Ovary (tissue), 9 donors: ENCODE measurements around the gene C2orf80. TPM values are rescaled to one million over a fixed set of nuclear protein-coding genes. Genes with fewer than 3 reads are reported as not detected.
"Not testable (repeated sequence)": the region's sequence is repeated elsewhere in the genome, so short reads cannot be mapped to it uniquely, and the experiment has no call there.

ENCODE experiments used
- DNase-seq, 5 donors: peaks; one replicate each; pipeline ENCODE4 v3.0.0-alpha.2; 2019 to 2020
- H3K27ac ChIP-seq, 2 donors: fragments of 200-600 bp; one replicate each; pipeline versions ENCODE4 v1.5.1 to v1.8.0; 2019 to 2022
- H3K27me3 ChIP-seq: fragments of 200-600 bp; one replicate; pipeline ENCODE4 v1.8.0; 2022
- H3K36me3 ChIP-seq: fragments of 200-600 bp; sonication (generic); one replicate; pipeline ENCODE4 v1.5.1; 2019
- H3K4me1 ChIP-seq: one replicate; pipeline ENCODE4 v1.8.1; 2013; ENCODE audit warnings: mild to moderate bottlenecking, moderate library complexity; ENCODE audit not compliant: insufficient read depth
- H3K4me3 ChIP-seq: fragments of 200-600 bp; sonication (generic); one replicate; pipeline ENCODE4 v1.5.1; 2017
- H3K9me3 ChIP-seq, 2 donors: fragments of 200-600 bp in 1 of 2; sonication (generic) in 1 of 2; one replicate each; pipeline versions ENCODE4 v1.5.1 to v1.8.1; 2013 to 2019; ENCODE audit warnings: mild to moderate bottlenecking in 1 of 2, moderate library complexity in 1 of 2
- EP300 ChIP-seq: sonication (generic); formaldehyde crosslinking; IDR thresholded peaks from one replicate; pipeline ENCODE4 v1.6.1; 2017; ENCODE audit warnings: antibody characterized with exemption
- POLR2A ChIP-seq: fragments of 450-650 bp; IDR thresholded peaks from one replicate; pipeline ENCODE4 v1.6.1; 2017; ENCODE audit warnings: antibody characterized with exemption, mild to moderate bottlenecking, moderate library complexity
- WGBS, 3 donors: extraction: QIAGEN DNeasy Blood & Tissue Kit in 1 of 3; methylation state at CpG; one replicate each; pipeline versions ENCODE4 v1.1.5 to v1.1.7; 2013 to 2017; 5-methylcytosine and 5-hydroxymethylcytosine counted together
- intact Hi-C, 4 donors: fragments of 100-400 bp; cut with DNase I; formaldehyde crosslinking; loops; one replicate each; pipeline versions ENCODE4 v1.11.0 to v1.15.1; 2022 to 2023
- polyA plus RNA-seq, 2 donors: library from polyadenylated mRNA; stranded (reverse); fragments of 200-250 nt in 1 of 2; fragments of 350-450 nt in 1 of 2; fragmentation: Illumina TruSeq in 1 of 2; extraction: RNeasy Lipid Tissue Mini Kit (QIAGEN cat#74804) in 1 of 2; gene quantifications; one replicate each; pipeline ENCODE4 v1.2.3, GENCODE V29; 2013 to 2014
- total RNA-seq, 7 donors: library from RNA; depleted of rRNA in 2 of 7; stranded (reverse); fragments of >200 nt in 2 of 7; fragmentation: NEBNext Ultra II Directional in 3 of 7; extraction: Animal tissue kit (Norgen Biotek cat#: 25700) in 3 of 7; gene quantifications; one replicate each; pipeline versions ENCODE4 v1.1.0 to v1.2.4, GENCODE V29; 2016 to 2023
- TF ChIP-seq, protein P1 (sequence below), 3 donors: fragments of 450-650 bp in 2 of 3; fragments of 200-600 bp in 1 of 3; IDR thresholded peaks; one replicate each; pipeline versions ENCODE4 v1.5.1 to v1.8.0; 2016 to 2022; ENCODE audit warnings: antibody characterized with exemption in 3 of 3, mild to moderate bottlenecking in 1 of 3
- donor health status: DM: no; HTN: no; CAD: no; lungs with moderate emphysema.
- donor health status: DM: no; HTN: no; CAD: no.
- donor health status: Bipolar disorder and iron deficiency.
- donor health status: DM: yes; HTN: yes; CAD: no.
- donor health status: DM: no; HTN: no; CAD: no.
- donor health status: DM: yes; HTN: yes; CAD: no.

The C2orf80 gene
- total and polyA plus RNA-seq, 9 donors, result not detected

DNA sequence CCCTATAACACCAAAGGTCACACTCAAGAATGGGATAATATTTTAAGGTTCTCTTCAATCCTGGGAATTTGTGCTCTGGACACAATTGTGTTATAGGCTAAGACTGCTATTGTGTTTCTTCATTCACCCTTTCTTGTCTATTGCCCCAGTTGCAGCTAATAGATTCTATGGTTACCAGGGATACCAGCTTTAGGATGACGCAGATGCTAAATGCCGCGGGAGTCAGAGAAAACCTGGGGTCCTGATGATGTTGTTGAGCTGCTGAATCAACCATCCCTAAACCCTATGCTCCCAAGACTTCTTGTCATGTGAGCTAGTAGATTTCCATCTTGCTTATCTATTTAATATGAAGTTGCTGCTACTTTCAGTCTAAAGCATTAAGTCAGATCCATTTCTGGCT is 70.9 kb downstream of the C2orf80 start:
- TF ChIP-seq, protein P1, sequence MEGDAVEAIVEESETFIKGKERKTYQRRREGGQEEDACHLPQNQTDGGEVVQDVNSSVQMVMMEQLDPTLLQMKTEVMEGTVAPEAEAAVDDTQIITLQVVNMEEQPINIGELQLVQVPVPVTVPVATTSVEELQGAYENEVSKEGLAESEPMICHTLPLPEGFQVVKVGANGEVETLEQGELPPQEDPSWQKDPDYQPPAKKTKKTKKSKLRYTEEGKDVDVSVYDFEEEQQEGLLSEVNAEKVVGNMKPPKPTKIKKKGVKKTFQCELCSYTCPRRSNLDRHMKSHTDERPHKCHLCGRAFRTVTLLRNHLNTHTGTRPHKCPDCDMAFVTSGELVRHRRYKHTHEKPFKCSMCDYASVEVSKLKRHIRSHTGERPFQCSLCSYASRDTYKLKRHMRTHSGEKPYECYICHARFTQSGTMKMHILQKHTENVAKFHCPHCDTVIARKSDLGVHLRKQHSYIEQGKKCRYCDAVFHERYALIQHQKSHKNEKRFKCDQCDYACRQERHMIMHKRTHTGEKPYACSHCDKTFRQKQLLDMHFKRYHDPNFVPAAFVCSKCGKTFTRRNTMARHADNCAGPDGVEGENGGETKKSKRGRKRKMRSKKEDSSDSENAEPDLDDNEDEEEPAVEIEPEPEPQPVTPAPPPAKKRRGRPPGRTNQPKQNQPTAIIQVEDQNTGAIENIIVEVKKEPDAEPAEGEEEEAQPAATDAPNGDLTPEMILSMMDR (IDR thresholded peaks at IDR 0.05), result no peak
- TF ChIP-seq POLR2A (no peak), EP300 (no peak)
- intact Hi-C loops, result no loop called here
- Histone ChIP-seq H3K27me3 (no peaks in the 10 kb centered on the region), H3K9me3 (no peaks in the 10 kb centered on the region), H3K27ac (no peak overlapping the region), H3K4me3 (no peak overlapping the region), H3K4me1 (no peaks in the 10 kb centered on the region), H3K36me3 (no peaks in the 10 kb centered on the region)
- WGBS, 3 donors, result 96 to 99% (median 96%) methylated on average over 3 of the region's 3 CpGs
- no peak for DNase-seq

GRCh38 chr2:208117390-208117789 is 72.4 kb downstream of the C2orf80 start:
- DNase-seq, H3K9me3 ChIP-seq, H3K4me3 ChIP-seq, H3K27me3 ChIP-seq, H3K27ac ChIP-seq, H3K36me3 ChIP-seq, intact Hi-C loops, H3K4me1 ChIP-seq: not testable (repeated sequence)
- WGBS, 3 donors, result 94 to 97% (median 96%) methylated on average over 11 of the region's 11 CpGs

Other genes with a start within 250 kb of the C2orf80 start
- 10 to 100 TPM; 11.6 to 26.1 (median 14.3) TPM for gene PLEKHM3, start 164.5 kb downstream of the C2orf80 start, total RNA-seq
- 10 to 100 TPM in 1 of 2 donors, 1 to 10 TPM in 1; 6.5 to 14.6 TPM for gene PLEKHM3, start 164.5 kb downstream of the C2orf80 start, polyA plus RNA-seq
- 1 to 10 TPM in 6 of 7 donors, not detected in 1; 1.5 to 7.3 (median 3.8) TPM for gene CRYGD, start 65.5 kb downstream of the C2orf80 start, total RNA-seq
- gene CRYGD, start 65.5 kb downstream of the C2orf80 start, polyA plus RNA-seq, result 1 to 10 TPM; 2.3 to 7.0 TPM
- not detected for gene CRYGC, start 60.2 kb downstream of the C2orf80 start, total RNA-seq
- not detected for gene CRYGC, start 60.2 kb downstream of the C2orf80 start, polyA plus RNA-seq
- gene CRYGB, start 43.9 kb downstream of the C2orf80 start, total RNA-seq, result not detected
- not detected for gene CRYGB, start 43.9 kb downstream of the C2orf80 start, polyA plus RNA-seq
- gene CRYGA, start 26.4 kb downstream of the C2orf80 start, total RNA-seq, result not detected
- gene CRYGA, start 26.4 kb downstream of the C2orf80 start, polyA plus RNA-seq, result not detected
- gene IDH1, start 65.0 kb upstream of the C2orf80 start, total RNA-seq, result 100 to 1,000 TPM in 1 of 7 donors, 10 to 100 TPM in 6; 39.9 to 148 (median 73.8) TPM
- 100 to 1,000 TPM in 1 of 2 donors, 10 to 100 TPM in 1; 50.7 to 236 TPM for gene IDH1, start 65.0 kb upstream of the C2orf80 start, polyA plus RNA-seq
- 10 to 100 TPM; 19.1 to 29.8 (median 23.4) TPM for gene PIKFYVE, start 76.2 kb upstream of the C2orf80 start, total RNA-seq
- gene PIKFYVE, start 76.2 kb upstream of the C2orf80 start, polyA plus RNA-seq, result 10 to 100 TPM in 1 of 2 donors, 1 to 10 TPM in 1; 6.9 to 11.5 TPM
- gene PTH2R, start 216.8 kb upstream of the C2orf80 start, total RNA-seq, result under 1 TPM in 1 of 7 donors, not detected in 6; 0.08 TPM
- under 1 TPM; 0.05 to 0.07 TPM for gene PTH2R, start 216.8 kb upstream of the C2orf80 start, polyA plus RNA-seq